SK-N-SH (cell line): ENCODE measurements around the gene EVI5.

Experiments
- CHD2 ChIP-seq: fragments of 150-350 bp; IDR thresholded peaks from 2 replicates; pipeline ENCODE4 v1.6.1; 2018; ENCODE audit warnings: low read length; ENCODE audit not compliant: partially characterized antibody
- ELF1 ChIP-seq: IDR thresholded peaks from 2 replicates; pipeline ENCODE4 v1.4.0; 2012
- POLR2AphosphoS5 ChIP-seq: IDR thresholded peaks from 2 replicates; pipeline ENCODE4 v1.6.1; 2012; ENCODE audit warnings: low read depth, low read length
- TF ChIP-seq, protein P1 (sequence below): fragments of 200-600 bp; sonication (generic); IDR thresholded peaks from 2 replicates; pipeline ENCODE4 v1.6.1; 2017; ENCODE audit warnings: antibody characterized with exemption, mild to moderate bottlenecking, moderate library complexity
- TF ChIP-seq, protein P2 (sequence below): IDR thresholded peaks from 2 replicates; pipeline ENCODE4 v1.4.0; 2012; ENCODE audit warnings: low read depth

GRCh38 chr1:92601044-92601443 lies 183.9 kb downstream of the EVI5 start:
- TF ChIP-seq POLR2AphosphoS5 (no peak), ELF1 (no peak), CHD2 (no peak)
- TF ChIP-seq, protein P1, sequence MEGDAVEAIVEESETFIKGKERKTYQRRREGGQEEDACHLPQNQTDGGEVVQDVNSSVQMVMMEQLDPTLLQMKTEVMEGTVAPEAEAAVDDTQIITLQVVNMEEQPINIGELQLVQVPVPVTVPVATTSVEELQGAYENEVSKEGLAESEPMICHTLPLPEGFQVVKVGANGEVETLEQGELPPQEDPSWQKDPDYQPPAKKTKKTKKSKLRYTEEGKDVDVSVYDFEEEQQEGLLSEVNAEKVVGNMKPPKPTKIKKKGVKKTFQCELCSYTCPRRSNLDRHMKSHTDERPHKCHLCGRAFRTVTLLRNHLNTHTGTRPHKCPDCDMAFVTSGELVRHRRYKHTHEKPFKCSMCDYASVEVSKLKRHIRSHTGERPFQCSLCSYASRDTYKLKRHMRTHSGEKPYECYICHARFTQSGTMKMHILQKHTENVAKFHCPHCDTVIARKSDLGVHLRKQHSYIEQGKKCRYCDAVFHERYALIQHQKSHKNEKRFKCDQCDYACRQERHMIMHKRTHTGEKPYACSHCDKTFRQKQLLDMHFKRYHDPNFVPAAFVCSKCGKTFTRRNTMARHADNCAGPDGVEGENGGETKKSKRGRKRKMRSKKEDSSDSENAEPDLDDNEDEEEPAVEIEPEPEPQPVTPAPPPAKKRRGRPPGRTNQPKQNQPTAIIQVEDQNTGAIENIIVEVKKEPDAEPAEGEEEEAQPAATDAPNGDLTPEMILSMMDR, result no peak
- TF ChIP-seq, protein P2, sequence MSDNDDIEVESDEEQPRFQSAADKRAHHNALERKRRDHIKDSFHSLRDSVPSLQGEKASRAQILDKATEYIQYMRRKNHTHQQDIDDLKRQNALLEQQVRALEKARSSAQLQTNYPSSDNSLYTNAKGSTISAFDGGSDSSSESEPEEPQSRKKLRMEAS, result no peak
